Stomach (tissue), 9 donors: ENCODE measurements around the gene BCOR. TPM values are rescaled to one million over a fixed set of nuclear protein-coding genes. Genes with fewer than 3 reads are reported as not detected.

Source experiments
- DNase-seq, 2 donors: peaks; one replicate each; pipeline versions ENCODE4 v3.0.0 to v3.0.0-alpha.2; 2013 to 2019
- H3K27ac ChIP-seq, 5 donors: fragments of 200-600 bp in 4 of 5; sonication (generic) in 4 of 5; one replicate each; pipeline ENCODE4 v1.5.1; 2013 to 2019; ENCODE audit warnings: mild to moderate bottlenecking in 1 of 5, moderate library complexity in 1 of 5
- H3K27me3 ChIP-seq, 3 donors: fragments of 200-600 bp; sonication (generic); one replicate each; pipeline ENCODE4 v1.5.1; 2017 to 2019; ENCODE audit warnings: mixed run types in 1 of 3
- H3K36me3 ChIP-seq, 4 donors: fragments of 200-600 bp; sonication (generic); 1 replicate in 3 of 4; 2 replicates in 1 of 4; pipeline ENCODE4 v1.5.1; 2016 to 2019
- H3K4me1 ChIP-seq, 4 donors: fragments of 200-600 bp; sonication (generic); one replicate each; pipeline ENCODE4 v1.5.1; 2016 to 2019
- H3K4me3 ChIP-seq, 4 donors: fragments of 200-600 bp; sonication (generic) in 3 of 4; one replicate each; pipeline ENCODE4 v1.5.1; 2016 to 2019; ENCODE audit warnings: mild to moderate bottlenecking in 1 of 4
- H3K9me3 ChIP-seq, 4 donors: fragments of 200-600 bp; sonication (generic); one replicate each; pipeline ENCODE4 v1.5.1; 2016 to 2019
- EP300 ChIP-seq: sonication (generic); formaldehyde crosslinking; IDR thresholded peaks from one replicate; pipeline ENCODE4 v1.6.1; 2017; ENCODE audit warnings: antibody characterized with exemption
- POLR2A ChIP-seq, 4 donors: fragments of 450-650 bp; IDR thresholded peaks; one replicate each; pipeline ENCODE4 v1.6.1; 2016; ENCODE audit warnings: antibody characterized with exemption in 4 of 4, control low read depth in 2 of 4, mild to moderate bottlenecking in 1 of 4, moderate library complexity in 1 of 4
- POLR2AphosphoS5 ChIP-seq, 3 donors: sonication (generic); formaldehyde crosslinking; IDR thresholded peaks; one replicate each; pipeline ENCODE4 v1.6.1; 2016; ENCODE audit warnings: antibody characterized with exemption in 3 of 3
- whole genome bisulfite sequencing, 5 donors: extraction: QIAGEN DNeasy Blood & Tissue Kit in 3 of 5; methylation state at CpG; one replicate each; pipeline versions ENCODE4 v1.1.5 to v1.1.7; 2013 to 2018; 5-methylcytosine and 5-hydroxymethylcytosine counted together
- intact Hi-C: fragments of 100-400 bp; cut with DNase I; formaldehyde crosslinking; loops from one replicate; pipeline ENCODE4 v1.15.1; 2023; ENCODE audit warnings: low total_unique reads
- polyA plus RNA-seq, 3 donors: library from polyadenylated mRNA; stranded (reverse); fragments of 200-250 nt; gene quantifications; one replicate each; pipeline ENCODE4 v1.2.3, GENCODE V29; 2013
- total RNA-seq, 5 donors: library from RNA; depleted of rRNA; stranded (reverse); fragments of >200 nt; gene quantifications; one replicate each; pipeline versions ENCODE4 v1.1.0 to v1.2.3, GENCODE V29; 2014 to 2016
- TF ChIP-seq, protein P1 (sequence below), 7 experiments: fragments of 450-650 bp in 4 of 7; fragments of 200-600 bp in 3 of 7; sonication (generic) in 3 of 7; IDR thresholded peaks; one replicate each; pipeline ENCODE4 v1.5.1; 2016 to 2019; ENCODE audit warnings: antibody characterized with exemption in 7 of 7, control low read depth in 2 of 7, mild to moderate bottlenecking in 1 of 7
- donor health status: healthy with polysubstance abuse.
- donor health status: Bipolar disorder and iron deficiency.
- donor health status: healthy.

Gene BCOR
- total and polyA plus RNA-seq, 8 donors: 4.4 to 45.5 (median 19.2) TPM

DNA sequence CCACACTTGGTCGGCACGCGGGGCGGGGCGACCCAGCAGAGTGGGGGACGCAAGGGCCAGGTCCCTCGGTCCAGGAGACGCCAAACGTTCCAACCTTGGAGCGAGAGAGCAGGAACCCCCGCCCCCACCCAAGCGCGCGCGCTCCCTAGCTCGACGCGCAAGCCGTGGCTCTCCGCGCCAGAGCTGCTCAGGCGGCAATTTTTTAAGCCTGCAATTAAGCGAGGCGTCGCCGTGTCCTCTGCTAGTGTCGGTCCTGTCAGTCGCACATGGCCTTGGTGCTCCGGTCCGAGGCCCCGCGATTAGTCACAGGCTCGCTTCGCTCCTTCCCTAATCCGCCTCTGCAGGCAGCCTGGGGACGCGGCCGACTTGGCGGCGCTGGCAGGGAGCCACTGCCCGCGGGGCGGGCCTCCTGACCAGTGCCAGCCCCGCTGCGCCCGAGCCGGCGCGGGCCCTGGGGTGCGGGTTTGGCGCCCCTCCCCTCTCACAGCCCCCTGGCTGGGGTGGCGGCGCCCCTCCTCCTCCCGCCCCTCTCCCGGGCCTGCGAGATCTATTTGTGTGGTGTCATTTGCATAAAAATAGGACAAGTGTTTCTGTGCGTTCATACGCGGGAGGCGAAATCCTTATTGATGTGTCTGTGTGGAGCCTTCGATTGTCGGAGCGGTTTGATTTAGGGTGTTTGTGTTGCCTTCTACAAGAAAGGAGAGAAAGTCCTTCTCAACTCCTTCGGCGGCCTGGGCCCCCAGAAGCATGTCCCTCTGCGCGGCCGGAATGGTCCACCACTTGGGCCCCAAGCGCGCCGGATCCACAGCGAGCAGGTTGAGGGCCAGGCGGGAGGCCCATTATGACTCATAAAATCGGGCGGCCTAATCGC lies 9.8 kb upstream of the BCOR start:
- H3K36me3 ChIP-seq: no peaks in the 10 kb centered on the region
- peaks cover 19 to 65% (median 42%) of the 10 kb centered on the region in 4 donors for H3K4me1 ChIP-seq
- peaks cover 0 to 27% (median 0%) of the 10 kb centered on the region in 4 donors for H3K9me3 ChIP-seq
- intact Hi-C loops: no loop called here
- peaks cover 0 to 76% (median 26%) of the 10 kb centered on the region in 3 donors for H3K27me3 ChIP-seq
- DNase-seq: peak; percentile 71 to 77
- H3K4me3 ChIP-seq: peak overlapping the region; percentile 46 to 53 (median 51)
- peak overlapping the region; percentile 90 to 96 (median 93) for H3K27ac ChIP-seq
- TF ChIP-seq EP300 (no peak), POLR2AphosphoS5 (IDR thresholded peaks at IDR 0.05) (peak in 1 of 3 donors; percentile 21)
- 9 to 24% (median 13%) methylated on average over 7 to 76 of the region's 76 CpGs for WGBS, 5 donors

DNA sequence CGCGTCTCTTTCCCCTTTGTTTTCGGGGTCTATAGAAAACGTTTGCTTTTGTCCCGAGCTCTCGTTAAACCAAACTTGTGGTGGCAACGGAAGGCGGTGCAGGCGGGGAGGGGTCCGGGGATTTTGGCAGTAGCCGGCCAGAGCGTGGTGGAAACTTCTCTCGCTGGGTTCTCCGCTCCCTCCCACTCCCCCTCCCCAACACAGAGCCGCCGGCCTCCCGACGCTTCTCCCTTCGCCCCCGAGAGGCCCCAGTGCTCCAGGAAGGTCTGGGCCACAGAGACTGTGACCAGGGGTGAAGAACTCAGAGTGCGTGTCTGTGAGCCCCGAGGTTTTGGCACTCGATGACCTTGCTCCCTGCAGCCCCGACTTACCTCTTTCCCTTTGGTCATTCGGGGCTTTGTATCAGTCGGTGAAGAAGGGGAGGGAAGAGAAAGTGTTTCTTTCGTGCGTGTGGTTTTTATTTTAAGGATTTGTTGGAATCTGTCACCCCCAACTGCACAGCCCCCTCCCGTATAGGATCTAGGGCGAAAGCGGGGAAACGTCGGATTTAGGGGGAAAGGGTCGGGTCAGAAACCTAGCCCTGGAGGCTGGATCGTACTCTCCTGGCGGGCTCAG lies 9.0 kb upstream of the BCOR start:
- peaks cover 0 to 83% (median 26%) of the 10 kb centered on the region in 3 donors for H3K27me3 ChIP-seq
- H3K4me3 ChIP-seq: peak overlapping the region; percentile 46 to 53 (median 51)
- H3K27ac ChIP-seq: peak overlapping the region; percentile 90 to 96 (median 93)
- peaks cover 19 to 65% (median 42%) of the 10 kb centered on the region in 4 donors for H3K4me1 ChIP-seq
- intact Hi-C loops: no loop called here
- 1 to 7% (median 2%) methylated on average over 21 to 36 of the region's 36 CpGs for WGBS, 5 donors
- no peaks in the 10 kb centered on the region for H3K36me3 ChIP-seq
- no peak for DNase-seq
- peaks cover 0 to 27% (median 0%) of the 10 kb centered on the region in 4 donors for H3K9me3 ChIP-seq
- no peak for TF ChIP-seq POLR2A (IDR thresholded peaks at IDR 0.05)

DNA sequence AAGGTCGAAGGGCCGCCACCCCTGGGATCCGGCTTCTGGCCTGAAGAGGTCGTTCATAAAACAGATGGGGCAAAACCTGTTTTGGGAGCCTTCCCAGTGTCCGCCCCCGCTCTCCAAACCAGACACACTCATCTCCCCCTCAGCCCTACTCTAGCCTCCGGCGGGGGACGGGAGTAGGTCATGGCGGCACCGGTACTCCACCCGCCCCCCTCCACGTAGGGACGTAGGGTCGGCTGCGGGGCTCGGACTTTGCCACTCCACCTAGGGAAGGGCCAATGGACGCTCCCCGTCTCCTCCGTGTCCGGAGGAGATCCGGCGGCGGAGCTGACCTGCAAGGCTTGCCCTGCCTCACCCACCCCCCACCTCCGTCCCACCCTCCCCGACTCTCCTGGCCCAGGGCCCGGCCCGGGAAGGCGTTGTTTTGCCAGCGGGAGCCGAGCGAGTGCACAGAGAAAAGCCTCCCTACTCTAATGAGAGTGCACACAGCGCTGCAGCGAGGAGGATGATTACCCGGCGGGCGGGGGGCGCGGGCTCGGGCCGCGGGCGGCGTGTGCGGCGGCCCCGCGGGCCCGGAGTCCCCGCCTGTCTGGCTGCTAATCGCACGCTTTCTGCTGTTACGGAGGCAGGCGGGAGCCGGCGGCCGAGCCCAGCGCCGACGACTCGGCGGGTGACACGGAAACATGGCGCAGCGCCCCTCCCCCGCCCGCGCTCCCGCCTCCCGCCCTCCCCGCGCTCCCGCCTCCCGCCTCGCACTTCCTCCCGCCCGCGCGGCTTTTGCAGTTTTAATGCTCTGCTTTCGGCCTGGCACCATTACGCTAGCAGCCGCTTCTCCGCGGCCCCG lies 8.3 kb upstream of the BCOR start:
- peak; percentile 77 to 91 for DNase-seq
- Histone ChIP-seq H3K4me3 (peak overlapping the region; percentile 46 to 53 (median 51)), H3K4me1 (peaks cover 19 to 65% (median 42%) of the 10 kb centered on the region in 4 donors), H3K27ac (peak overlapping the region; percentile 90 to 96 (median 93)), H3K36me3 (no peaks in the 10 kb centered on the region), H3K27me3 (peaks cover 0 to 82% (median 26%) of the 10 kb centered on the region in 3 donors), H3K9me3 (peaks cover 0 to 27% (median 0%) of the 10 kb centered on the region in 4 donors)
- intact Hi-C loops: no loop called here
- 0 to 14% (median 3%) methylated on average over 3 to 81 of the region's 85 CpGs for WGBS, 5 donors
- no peak for TF ChIP-seq POLR2AphosphoS5 (IDR thresholded peaks at IDR 0.05)
- TF ChIP-seq POLR2A (IDR thresholded peaks at IDR 0.05): no peak
- TF ChIP-seq, protein P1, sequence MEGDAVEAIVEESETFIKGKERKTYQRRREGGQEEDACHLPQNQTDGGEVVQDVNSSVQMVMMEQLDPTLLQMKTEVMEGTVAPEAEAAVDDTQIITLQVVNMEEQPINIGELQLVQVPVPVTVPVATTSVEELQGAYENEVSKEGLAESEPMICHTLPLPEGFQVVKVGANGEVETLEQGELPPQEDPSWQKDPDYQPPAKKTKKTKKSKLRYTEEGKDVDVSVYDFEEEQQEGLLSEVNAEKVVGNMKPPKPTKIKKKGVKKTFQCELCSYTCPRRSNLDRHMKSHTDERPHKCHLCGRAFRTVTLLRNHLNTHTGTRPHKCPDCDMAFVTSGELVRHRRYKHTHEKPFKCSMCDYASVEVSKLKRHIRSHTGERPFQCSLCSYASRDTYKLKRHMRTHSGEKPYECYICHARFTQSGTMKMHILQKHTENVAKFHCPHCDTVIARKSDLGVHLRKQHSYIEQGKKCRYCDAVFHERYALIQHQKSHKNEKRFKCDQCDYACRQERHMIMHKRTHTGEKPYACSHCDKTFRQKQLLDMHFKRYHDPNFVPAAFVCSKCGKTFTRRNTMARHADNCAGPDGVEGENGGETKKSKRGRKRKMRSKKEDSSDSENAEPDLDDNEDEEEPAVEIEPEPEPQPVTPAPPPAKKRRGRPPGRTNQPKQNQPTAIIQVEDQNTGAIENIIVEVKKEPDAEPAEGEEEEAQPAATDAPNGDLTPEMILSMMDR (IDR thresholded peaks at IDR 0.05): no peak
- TF ChIP-seq EP300: no peak

DNA sequence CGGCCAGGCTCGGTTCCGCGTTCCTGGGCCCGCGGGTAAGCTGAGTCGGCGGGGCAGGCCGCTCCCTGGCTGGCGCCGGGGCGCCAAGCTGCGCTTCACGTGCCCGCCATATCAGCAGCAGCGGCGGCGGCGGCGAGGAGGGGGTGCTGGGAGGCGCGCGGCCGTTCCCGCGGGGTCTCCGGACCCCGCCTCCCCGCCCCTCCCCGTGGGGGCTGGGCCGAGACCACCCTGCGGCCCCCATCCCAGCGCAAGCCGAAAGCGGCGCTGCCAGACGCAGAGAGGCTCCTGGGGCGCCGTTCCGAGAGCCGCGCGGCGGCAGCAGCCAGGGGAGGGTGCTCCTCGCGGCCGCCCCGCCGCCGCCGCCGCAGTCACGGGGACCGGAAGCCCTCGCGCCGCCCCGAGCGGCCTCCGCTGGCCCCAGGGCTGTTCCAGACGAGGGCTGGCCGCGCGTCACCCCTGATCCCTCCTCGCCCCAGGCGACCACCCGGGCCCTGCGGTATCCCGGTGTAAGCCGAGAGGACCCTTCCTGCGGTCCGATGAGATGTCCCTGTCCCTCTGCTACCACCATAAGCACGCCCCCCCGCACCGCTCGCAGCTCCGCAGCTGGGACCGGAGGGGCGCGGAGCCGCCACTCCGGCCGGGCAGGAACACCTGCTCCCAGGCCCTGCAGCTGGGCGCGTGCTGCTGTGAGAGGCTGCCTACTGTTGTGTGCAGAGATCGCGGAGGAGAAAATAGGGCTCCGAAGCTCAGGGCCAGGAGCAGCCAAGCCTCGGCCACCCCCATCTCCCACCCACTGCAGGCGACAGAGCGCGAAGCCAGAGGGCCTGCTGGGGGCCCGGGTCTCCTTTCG lies 7.5 kb upstream of the BCOR start:
- Histone ChIP-seq H3K27me3 (peaks cover 0 to 82% (median 26%) of the 10 kb centered on the region in 3 donors), H3K4me1 (peaks cover 19 to 70% (median 45%) of the 10 kb centered on the region in 4 donors), H3K36me3 (no peaks in the 10 kb centered on the region), H3K27ac (peak overlapping the region; percentile 90 to 96 (median 93)), H3K4me3 (peak overlapping the region; percentile 46 to 53 (median 51)), H3K9me3 (peaks cover 0 to 27% (median 0%) of the 10 kb centered on the region in 4 donors)
- 0 to 14% (median 4%) methylated on average over 5 to 82 of the region's 94 CpGs for WGBS, 5 donors
- intact Hi-C loops: no loop called here
- TF ChIP-seq POLR2AphosphoS5 (IDR thresholded peaks at IDR 0.05) (no peak), POLR2A (IDR thresholded peaks at IDR 0.05) (no peak), EP300 (no peak)
- TF ChIP-seq, protein P1 (IDR thresholded peaks at IDR 0.05): no peak
- peak in 1 of 2 donors; percentile 72 for DNase-seq
